Vagina (tissue), 2 donors: ENCODE data around the gene UTP11. TPM values are rescaled to one million over a fixed set of nuclear protein-coding genes. Genes with fewer than 3 reads are reported as not detected.

Experiments
- DNase-seq, 2 donors: peaks; one replicate each; pipeline ENCODE4 v3.0.0-alpha.2; 2017; ENCODE audit errors: extremely low spot score in 2 of 2
- H3K27ac ChIP-seq: fragments of 200-600 bp; sonication (generic); one replicate; pipeline ENCODE4 v1.5.1; 2019
- H3K27me3 ChIP-seq: fragments of 200-600 bp; sonication (generic); one replicate; pipeline ENCODE4 v1.5.1; 2019
- H3K36me3 ChIP-seq, 2 donors: fragments of 200-600 bp; sonication (generic); one replicate each; pipeline ENCODE4 v1.5.1; 2017 to 2019
- H3K4me1 ChIP-seq: fragments of 200-600 bp; sonication (generic); one replicate; pipeline ENCODE4 v1.5.1; 2019
- H3K4me3 ChIP-seq, 2 donors: fragments of 200-600 bp; sonication (generic); 1 replicate in 1 of 2; 2 replicates in 1 of 2; pipeline ENCODE4 v1.5.1; 2016 to 2019
- H3K9me3 ChIP-seq: fragments of 200-600 bp; sonication (generic); one replicate; pipeline ENCODE4 v1.5.1; 2019
- POLR2A ChIP-seq, 2 donors: fragments of 450-650 bp; IDR thresholded peaks; one replicate each; pipeline ENCODE4 v1.6.1; 2017; ENCODE audit warnings: antibody characterized with exemption in 2 of 2, mild to moderate bottlenecking in 2 of 2, moderate library complexity in 2 of 2
- POLR2AphosphoS5 ChIP-seq, 2 donors: sonication (generic); formaldehyde crosslinking; IDR thresholded peaks; one replicate each; pipeline ENCODE4 v1.9.0; 2017; ENCODE audit warnings: antibody characterized with exemption in 2 of 2, mild to moderate bottlenecking in 2 of 2, low read depth in 1 of 2; ENCODE audit not compliant: insufficient read depth in 1 of 2
- intact Hi-C: fragments of 100-400 bp; cut with DNase I; formaldehyde crosslinking; loops from one replicate; pipeline ENCODE4 v1.15.1; 2023
- total RNA-seq: library from RNA; depleted of rRNA; stranded (reverse); fragments of >200 nt; gene quantifications from one replicate; pipeline ENCODE4 v1.2.3, GENCODE V29; 2016
- TF ChIP-seq, protein P1 (sequence below), 3 experiments: fragments of 450-650 bp in 2 of 3; fragments of 200-600 bp in 1 of 3; sonication (generic) in 1 of 3; IDR thresholded peaks; one replicate each; pipeline ENCODE4 v1.5.1; 2017 to 2019; ENCODE audit warnings: antibody characterized with exemption in 3 of 3, mild to moderate bottlenecking in 2 of 3, moderate library complexity in 2 of 3

UTP11 gene
- total RNA-seq, 1 donor from 2014 or later, result 18.7 TPM

- peaks cover 14% of the 10 kb centered on the region for H3K27me3 ChIP-seq
- intact Hi-C loops, result no loop called here
These were observed 29.7 kb downstream of the UTP11 start for GRCh38 chr1:38041936-38042834.

GRCh38 chr1:38043036-38043747 is 30.7 kb downstream of the UTP11 start:
- intact Hi-C loops, result no loop called here
- TF ChIP-seq POLR2A (IDR thresholded peaks at IDR 0.05), result no peak
- TF ChIP-seq, protein P1, sequence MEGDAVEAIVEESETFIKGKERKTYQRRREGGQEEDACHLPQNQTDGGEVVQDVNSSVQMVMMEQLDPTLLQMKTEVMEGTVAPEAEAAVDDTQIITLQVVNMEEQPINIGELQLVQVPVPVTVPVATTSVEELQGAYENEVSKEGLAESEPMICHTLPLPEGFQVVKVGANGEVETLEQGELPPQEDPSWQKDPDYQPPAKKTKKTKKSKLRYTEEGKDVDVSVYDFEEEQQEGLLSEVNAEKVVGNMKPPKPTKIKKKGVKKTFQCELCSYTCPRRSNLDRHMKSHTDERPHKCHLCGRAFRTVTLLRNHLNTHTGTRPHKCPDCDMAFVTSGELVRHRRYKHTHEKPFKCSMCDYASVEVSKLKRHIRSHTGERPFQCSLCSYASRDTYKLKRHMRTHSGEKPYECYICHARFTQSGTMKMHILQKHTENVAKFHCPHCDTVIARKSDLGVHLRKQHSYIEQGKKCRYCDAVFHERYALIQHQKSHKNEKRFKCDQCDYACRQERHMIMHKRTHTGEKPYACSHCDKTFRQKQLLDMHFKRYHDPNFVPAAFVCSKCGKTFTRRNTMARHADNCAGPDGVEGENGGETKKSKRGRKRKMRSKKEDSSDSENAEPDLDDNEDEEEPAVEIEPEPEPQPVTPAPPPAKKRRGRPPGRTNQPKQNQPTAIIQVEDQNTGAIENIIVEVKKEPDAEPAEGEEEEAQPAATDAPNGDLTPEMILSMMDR (IDR thresholded peaks at IDR 0.05), result no peak
- TF ChIP-seq POLR2AphosphoS5 (IDR thresholded peaks at IDR 0.05; ENCODE audit: insufficient read depth in 1 of 2, low read depth in 1 of 2), result no peak
- DNase-seq, result no peak
- Histone ChIP-seq H3K27me3 (peaks cover 14% of the 10 kb centered on the region), H3K4me1 (peaks cover 26% of the 10 kb centered on the region), H3K36me3 (no peaks in the 10 kb centered on the region), H3K9me3 (no peaks in the 10 kb centered on the region), H3K27ac (no peak overlapping the region), H3K4me3 (no peak overlapping the region)

More at GRCh38 chr1:38041936-38042834, 29.7 kb downstream of the UTP11 start:
- Histone ChIP-seq H3K9me3 (no peaks in the 10 kb centered on the region), H3K36me3 (no peaks in the 10 kb centered on the region), H3K4me1 (peaks cover 17% of the 10 kb centered on the region), H3K27ac (no peak overlapping the region), H3K4me3 (no peak overlapping the region)
- TF ChIP-seq, protein P1 (IDR thresholded peaks at IDR 0.05), result no peak
- DNase-seq, result no peak

DNA sequence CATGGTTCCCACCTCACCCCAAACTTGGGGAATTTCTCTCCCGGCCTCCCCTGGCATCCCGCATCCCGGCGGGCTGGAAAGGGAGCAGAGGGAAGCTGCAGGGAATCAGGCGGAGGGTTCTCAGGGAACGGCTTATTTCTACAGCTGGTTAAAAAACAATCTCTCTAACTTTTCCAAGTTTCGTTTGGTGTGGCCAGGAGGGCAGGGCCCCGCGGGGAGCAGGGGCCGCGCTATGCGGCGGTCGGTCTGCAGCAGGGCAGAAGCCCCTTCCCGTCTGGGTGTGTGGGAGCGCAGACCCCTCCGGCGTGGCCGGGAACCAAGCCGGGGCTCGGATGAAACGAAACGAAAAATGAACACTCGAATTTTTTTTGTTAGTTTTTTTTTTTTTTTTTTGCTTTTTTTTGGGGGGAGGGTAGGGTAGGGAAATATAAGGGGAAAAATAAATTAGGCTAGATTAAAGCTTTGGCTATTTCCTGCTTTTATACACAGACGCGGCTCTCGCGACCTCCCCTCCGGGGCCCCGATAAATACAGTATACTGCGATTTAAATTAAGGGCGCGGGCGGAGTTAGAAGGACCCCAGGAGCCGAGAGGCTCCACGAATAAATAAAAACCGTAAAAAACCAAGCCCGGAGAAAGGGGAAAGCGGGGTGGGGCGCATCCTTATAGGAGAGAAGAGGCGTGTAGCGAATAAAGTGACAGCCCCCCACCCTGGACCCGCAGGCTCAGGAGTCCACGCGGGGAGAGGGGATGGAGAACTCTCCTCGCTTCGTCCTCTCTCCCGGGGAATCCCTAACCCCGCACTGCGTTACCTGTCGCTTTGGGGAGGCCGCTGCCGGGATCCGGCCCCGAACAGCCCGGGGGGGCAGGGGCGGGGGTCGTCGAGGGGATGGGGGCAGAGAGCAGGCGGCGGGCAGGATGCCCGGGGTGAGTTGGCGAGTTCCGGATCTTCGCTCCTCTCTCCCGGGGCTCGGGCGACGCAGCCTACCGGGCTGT is 32.0 kb downstream of the UTP11 start:
- DNase-seq, result no peak
- no peak overlapping the region for H3K27ac ChIP-seq
- peaks cover 28% of the 10 kb centered on the region for H3K4me1 ChIP-seq
- TF ChIP-seq, protein P1 (IDR thresholded peaks at IDR 0.05), result no peak
- TF ChIP-seq POLR2A (IDR thresholded peaks at IDR 0.05) (no peak), POLR2AphosphoS5 (IDR thresholded peaks at IDR 0.05; ENCODE audit: insufficient read depth in 1 of 2, low read depth in 1 of 2) (peak in 1 of 2 donors; percentile 53)
- H3K4me3 ChIP-seq, result peak overlapping the region; percentile 34 to 55
- H3K36me3 ChIP-seq, result no peaks in the 10 kb centered on the region
- intact Hi-C loops, result no loop called here
- peaks cover 14% of the 10 kb centered on the region for H3K27me3 ChIP-seq
- H3K9me3 ChIP-seq, result no peaks in the 10 kb centered on the region

- no peak for DNase-seq
- Histone ChIP-seq H3K27ac (no peak overlapping the region), H3K4me3 (peak overlapping the region; percentile 55 to 62), H3K36me3 (no peaks in the 10 kb centered on the region), H3K9me3 (no peaks in the 10 kb centered on the region), H3K4me1 (peaks cover 28% of the 10 kb centered on the region), H3K27me3 (peaks cover 14% of the 10 kb centered on the region)
- TF ChIP-seq POLR2AphosphoS5 (IDR thresholded peaks at IDR 0.05; ENCODE audit: insufficient read depth in 1 of 2, low read depth in 1 of 2), result no peak
- TF ChIP-seq POLR2A (IDR thresholded peaks at IDR 0.05), result no peak
- TF ChIP-seq, protein P1 (IDR thresholded peaks at IDR 0.05), result no peak
- intact Hi-C loops, result no loop called here
These were observed 33.1 kb downstream of the UTP11 start for GRCh38 chr1:38045401-38046332.
